GM12873 (cell line): Measurements from ENCODE around the gene TPM3.

ENCODE experiments used
- CTCF ChIP-seq: IDR thresholded peaks from 2 replicates; pipeline ENCODE4 v1.5.1; 2012; ENCODE audit warnings: low read depth, mild to moderate bottlenecking, moderate library complexity, low read length, control low read depth; ENCODE audit not compliant: insufficient read depth; ENCODE audit errors: missing control alignments

The TPM3 gene

GRCh38 chr1:154191990-154192461 is at the start of gene TPM3:
TSS of gene TPM3 (minus strand) at chr1:154192100. CDS start at chr1:154192018, 82 bp downstream.
- TF ChIP-seq CTCF = no peak

- TF ChIP-seq CTCF = no peak
Measured at GRCh38 chr1:154240294-154240833, 48.5 kb upstream of the TPM3 start.

GRCh38 chr1:154239491-154239890 is 47.6 kb upstream of the TPM3 start:
- TF ChIP-seq CTCF = no peak

GRCh38 chr1:154237880-154238506 is 46.1 kb upstream of the TPM3 start:
- no peak for TF ChIP-seq CTCF

GRCh38 chr1:154237435-154237834 is 45.5 kb upstream of the TPM3 start:
- TF ChIP-seq CTCF = no peak

GRCh38 chr1:154236855-154237254 is 45.0 kb upstream of the TPM3 start:
- TF ChIP-seq CTCF = no peak

GRCh38 chr1:154225370-154225769 is 33.5 kb upstream of the TPM3 start:
- TF ChIP-seq CTCF = no peak
